Measurements from ENCODE around the gene VPS33B.

Gene VPS33B

GRCh38 chr15:90949979-90950675, 72.3 kb downstream of the VPS33B start:
- no peak for DNase-seq (ENCODE audit: low spot score)

Measured in hematopoietic multipotent progenitor cell treated with erythropoietin and hydrocortisone succinate and interleukin-3 and kit ligand, for 15 days (in vitro differentiated cells).